Glomerular endothelial cell (primary cell): ENCODE measurements around the gene OR5J2. TPM values are rescaled to one million over a fixed set of nuclear protein-coding genes. Genes with fewer than 3 reads are reported as not detected.
"Not testable (repeated sequence)": the region's sequence is repeated elsewhere in the genome, so short reads cannot be mapped to it uniquely, and the experiment has no call there.

Source experiments
- DNase-seq: peaks from one replicate; pipeline ENCODE4 v3.0.0-alpha.2; 2011; ENCODE audit warnings: low read depth, low spot score; ENCODE audit errors: extremely low read depth
- total RNA-seq: library from RNA; depleted of rRNA; stranded (reverse); fragments of >200 nt; gene quantifications from 2 replicates; pipeline ENCODE4 v1.2.3, GENCODE V29; 2015

OR5J2 gene
- not detected in 2 replicates for total RNA-seq

DNA sequence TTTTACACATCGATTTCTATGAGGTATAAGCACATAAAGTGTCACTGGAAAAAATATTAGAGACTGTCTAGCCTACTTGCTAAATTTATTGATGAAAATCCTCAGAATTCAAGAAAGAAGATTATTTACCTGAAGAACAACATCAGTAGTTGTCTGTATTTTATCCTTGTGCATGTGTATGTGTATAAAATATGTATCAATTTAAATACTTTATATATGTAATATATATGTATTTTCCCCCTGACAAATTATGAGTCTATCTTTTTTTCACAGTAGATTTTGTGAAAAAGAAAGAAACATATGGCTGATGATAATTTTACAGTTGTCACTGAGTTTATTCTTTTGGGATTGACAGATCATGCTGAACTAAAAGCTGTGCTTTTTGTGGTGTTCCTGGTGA is at the start of gene OR5J2:
Gene OR5J2 (plus strand): TSS at position 301 of the 400 bp plus-strand sequence. CDS start 0 bp downstream, at position 301.
- no peak for DNase-seq

DNA sequence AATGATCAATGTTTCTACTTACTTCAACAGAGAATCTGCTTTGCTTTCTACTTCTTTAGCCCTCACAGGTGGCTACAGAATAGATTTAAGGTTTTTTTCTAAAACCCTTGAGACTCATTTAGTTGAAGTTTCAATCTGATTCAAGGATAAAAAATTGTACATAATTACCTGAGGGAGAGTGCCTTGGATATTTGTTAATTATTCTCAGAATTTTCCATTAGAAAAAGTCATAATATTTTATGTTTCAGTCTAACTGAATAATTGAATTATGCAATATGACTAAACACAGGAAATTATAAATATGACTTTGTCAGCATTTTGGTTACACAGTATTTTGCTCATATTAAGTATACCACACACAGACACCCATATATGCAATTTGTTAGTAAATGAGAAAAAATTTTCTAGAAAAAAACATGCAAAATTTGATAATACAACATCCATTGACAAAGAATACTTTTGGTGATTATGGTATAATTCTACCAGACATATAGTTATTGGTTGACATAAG is 36.2 kb upstream of the OR5J2 start, which contains the start of gene OR8J3:
Gene OR8J3 (minus strand): TSS at position 51 of the 511 bp plus-strand sequence. CDS start 2,483 bp downstream, outside the sequence.
- DNase-seq, result no peak

DNA sequence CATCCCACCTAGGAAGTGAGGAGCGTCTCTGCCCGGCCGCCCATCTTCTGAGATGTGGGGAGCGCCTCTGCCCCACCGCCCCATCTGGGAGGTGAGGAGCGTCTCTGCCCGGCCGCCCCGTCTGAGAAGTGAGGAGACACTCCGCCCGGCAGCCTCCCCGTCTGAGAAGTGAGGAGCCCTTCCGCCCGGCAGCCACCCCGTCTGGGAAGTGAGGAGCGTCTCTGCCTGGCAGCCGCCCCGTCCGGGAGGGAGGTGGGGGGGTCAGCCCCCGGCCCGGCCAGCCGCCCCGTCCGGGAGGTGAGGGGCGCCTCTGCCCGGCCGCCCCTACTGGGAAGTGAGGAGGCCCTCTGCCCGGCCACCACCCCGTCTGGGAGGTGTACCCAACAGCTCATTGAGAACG is 32.7 kb upstream of the OR5J2 start:
- not testable (repeated sequence) for DNase-seq

GRCh38 chr11:56151376-56151775 is 25.0 kb upstream of the OR5J2 start:
- no peak for DNase-seq

GRCh38 chr11:56152333-56152732 is 24.1 kb upstream of the OR5J2 start:
- DNase-seq, result no peak

- no peak for DNase-seq
These were observed 16.2 kb upstream of the OR5J2 start, which contains the start of gene OR8K5 for GRCh38 chr11:56160217-56160616. TSS of gene OR8K5 (minus strand) at chr11:56160317. CDS start at chr11:56160317, 0 bp downstream.

- no peak for DNase-seq
These were observed 12.6 kb upstream of the OR5J2 start for GRCh38 chr11:56163804-56164203.

- DNase-seq, result no peak
These were observed 4.1 kb upstream of the OR5J2 start for GRCh38 chr11:56172256-56172830.

DNA sequence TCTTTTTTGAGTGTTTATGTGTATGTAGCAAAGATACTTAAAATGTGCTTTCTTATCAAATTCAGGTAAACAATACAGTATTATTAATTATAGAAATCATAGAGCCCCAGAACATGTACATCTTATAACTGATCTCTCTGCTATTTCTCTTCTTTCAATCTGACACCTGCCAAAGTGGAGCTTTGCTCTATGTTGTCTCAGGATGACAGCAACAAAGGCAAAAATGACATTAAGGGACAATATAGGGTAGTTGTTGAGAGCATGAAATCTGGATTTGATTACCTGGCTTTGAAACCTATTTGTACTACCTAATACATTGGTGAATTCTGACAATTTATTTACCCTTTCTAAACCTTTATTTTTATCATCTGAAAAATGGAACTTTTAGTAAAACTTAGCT is 7.0 kb downstream of the OR5J2 start:
- no peak for DNase-seq

DNA sequence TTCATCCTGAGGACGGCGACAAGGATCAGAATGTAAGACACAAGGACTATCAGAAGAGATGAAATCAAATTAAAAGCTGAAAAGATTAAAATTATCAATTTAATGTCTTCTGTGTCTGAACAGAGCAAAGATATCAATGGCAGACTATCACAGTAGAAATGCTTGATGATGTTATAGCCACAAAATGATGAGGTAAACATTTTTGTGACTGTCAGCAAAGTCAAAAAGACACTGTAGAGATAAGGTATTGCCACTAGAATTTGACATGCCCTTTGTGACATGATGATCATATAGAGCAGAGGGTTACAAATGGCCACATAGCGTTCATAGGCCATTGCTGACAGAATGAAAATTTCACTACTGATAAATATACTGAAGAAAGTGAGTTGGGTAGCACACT is 12.2 kb downstream of the OR5J2 start:
- no peak for DNase-seq

GRCh38 chr11:56196705-56197104 is 20.3 kb downstream of the OR5J2 start:
- no peak for DNase-seq

- DNase-seq, result no peak
These were observed 20.9 kb downstream of the OR5J2 start for GRCh38 chr11:56197367-56197766.

DNA sequence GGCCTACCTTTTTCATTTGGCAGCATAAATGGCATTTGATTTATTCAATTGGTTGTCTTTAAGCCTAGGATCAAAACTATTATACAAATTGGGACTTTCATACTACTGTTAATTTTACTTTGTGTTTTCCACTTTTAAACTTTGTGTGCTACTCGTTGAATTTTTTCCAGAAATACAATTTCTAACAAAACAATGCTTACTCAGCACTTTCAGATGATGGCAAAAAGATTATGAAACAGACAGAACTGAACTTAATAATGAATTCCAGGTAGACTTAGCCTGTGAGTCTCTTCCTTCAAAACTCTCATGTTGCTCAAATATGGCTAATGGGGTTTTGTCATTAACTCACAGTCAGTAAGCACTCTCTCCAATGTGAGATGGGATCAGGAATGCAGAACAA is 31.4 kb downstream of the OR5J2 start:
- DNase-seq, result no peak

- DNase-seq, result no peak
These were observed 38.1 kb downstream of the OR5J2 start for GRCh38 chr11:56214537-56214936.

DNA sequence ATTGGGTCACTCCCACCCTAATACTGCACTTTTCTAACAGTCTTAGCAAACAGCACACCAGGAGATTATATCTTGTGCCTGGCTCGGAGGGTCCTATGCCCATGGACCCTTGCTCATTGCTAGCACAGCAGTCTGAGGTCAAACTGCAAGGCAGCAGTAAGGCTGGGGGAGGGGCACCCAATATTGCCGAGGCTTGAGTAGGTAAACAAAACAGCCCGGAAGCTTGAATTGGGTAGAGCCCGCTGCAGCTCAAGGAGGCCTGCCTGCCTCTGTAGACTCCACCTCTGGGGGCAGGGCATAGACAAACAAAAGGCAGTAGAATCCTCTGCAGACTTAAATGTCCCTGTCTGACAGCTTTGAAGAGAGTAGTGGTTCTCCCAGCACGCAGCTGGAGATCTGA is 43.3 kb downstream of the OR5J2 start:
- DNase-seq, result not testable (repeated sequence)

Other genes starting within 250 kb of the OR5J2 start
- not detected in 2 replicates for gene OR5I1, start 240.2 kb upstream of the OR5J2 start, total RNA-seq
- gene OR10AG1, start 206.7 kb upstream of the OR5J2 start, total RNA-seq, result not detected in 2 replicates
- gene OR5F1, start 182.0 kb upstream of the OR5J2 start, total RNA-seq, result not detected in 2 replicates
- gene OR5AS1, start 149.0 kb upstream of the OR5J2 start, total RNA-seq, result not detected in 2 replicates
- gene OR8I2, start 83.3 kb upstream of the OR5J2 start, total RNA-seq, result not detected in 2 replicates
- not detected in 2 replicates for gene OR8H2, start 72.9 kb upstream of the OR5J2 start, total RNA-seq
- not detected in 2 replicates for gene OR8H3, start 54.2 kb upstream of the OR5J2 start, total RNA-seq
- gene OR8J3, start 36.4 kb upstream of the OR5J2 start, total RNA-seq, result not detected in 2 replicates
- not detected in 2 replicates for gene OR8K5, start 16.3 kb upstream of the OR5J2 start, total RNA-seq
- not detected in 2 replicates for gene OR5T2, start 57.6 kb downstream of the OR5J2 start, total RNA-seq
- gene OR5T3, start 75.6 kb downstream of the OR5J2 start, total RNA-seq, result not detected in 2 replicates
- not detected in 2 replicates for gene OR5T1, start 97.5 kb downstream of the OR5J2 start, total RNA-seq
- not detected in 2 replicates for gene OR8H1, start 115.6 kb downstream of the OR5J2 start, total RNA-seq
- not detected in 2 replicates for gene OR8K3, start 138.5 kb downstream of the OR5J2 start, total RNA-seq
- gene OR8K1, start 169.4 kb downstream of the OR5J2 start, total RNA-seq, result not detected in 2 replicates
- not detected in 2 replicates for gene OR8J1, start 177.7 kb downstream of the OR5J2 start, total RNA-seq
- gene OR8U1, start 199.0 kb downstream of the OR5J2 start, total RNA-seq, result not detected in 2 replicates
- gene OR5AL1, start 236.1 kb downstream of the OR5J2 start, total RNA-seq, result not detected in 2 replicates